Measurements from ENCODE around the gene NRG4. TPM values are rescaled to one million over a fixed set of nuclear protein-coding genes. Genes with fewer than 3 reads are reported as not detected.

NRG4 gene
- total RNA-seq, 1 experiment from 2014 or later, result not detected

DNA sequence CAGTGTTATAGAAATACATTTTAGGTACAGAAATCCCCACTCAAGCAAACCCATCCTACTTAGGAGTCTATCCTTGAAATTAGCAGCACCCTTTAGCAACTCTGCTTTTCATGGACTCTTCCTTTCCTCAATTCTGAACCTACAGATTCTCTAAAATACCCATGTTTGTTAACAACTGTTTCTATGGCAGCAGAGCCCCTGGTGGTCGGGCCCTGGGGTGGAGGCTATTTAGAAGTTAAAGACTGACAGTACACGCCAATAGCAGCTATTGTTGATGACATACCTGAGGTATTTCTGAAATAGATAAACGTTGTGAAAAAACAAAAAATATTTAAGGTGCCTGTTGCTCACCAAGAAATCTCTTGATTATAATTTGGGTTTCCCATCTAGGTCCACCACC lies 23.4 kb upstream of the NRG4 start:
- DNase-seq, result no peak
- H4K20me1 ChIP-seq (ENCODE audit: control insufficient read depth, insufficient read depth, insufficient read length), result no peaks in the 10 kb centered on the region
- H3K4ac ChIP-seq (ENCODE audit: low read depth, low read length), result no peak overlapping the region
- Mint-ChIP-seq H3K27me3 (ENCODE audit: low read depth) (0 out of 2 replicates have a peak, but pooled peaks cover 1% of the 10 kb centered on the region), H3K4me1 (peaks cover 17 to 32% of the 10 kb centered on the region in 2 experiments), H3K4me3 (no peak overlapping the region), H3K27ac (peak overlapping the region; percentile 32 to 69 (median 64); a peak in 1 of 7 replicates), H3K9me3 (no peaks in the 10 kb centered on the region), H3K36me3 (ENCODE audit: insufficient read depth in 1 of 3, low read depth in 3 of 3) (no peaks in the 10 kb centered on the region)
- H3K27ac ChIP-seq (ENCODE audit: insufficient read length, low read depth, low read length), result no peak overlapping the region
- H4K8ac ChIP-seq (replicated peaks; ENCODE audit: insufficient read length, low read depth, low read length), result no peak overlapping the region
- no peak overlapping the region for H2BK15ac ChIP-seq (ENCODE audit: low read depth, low read length)
- no peak overlapping the region for H2BK12ac ChIP-seq (ENCODE audit: insufficient read length, low read depth, low read length)
- no peak overlapping the region for H3K4me2 ChIP-seq (ENCODE audit: insufficient read depth, insufficient read length, low read length)
- H2AFZ ChIP-seq (ENCODE audit: low read length), result no peak overlapping the region
- no peak overlapping the region for H2BK120ac ChIP-seq (ENCODE audit: low read depth, low read length, poor library complexity, severe bottlenecking)
- no peak overlapping the region for H3T11ph ChIP-seq (ENCODE audit: low read length)
- no peak overlapping the region for H3K14ac ChIP-seq (ENCODE audit: insufficient read depth, low read length)
- TF ChIP-seq, protein P1, sequence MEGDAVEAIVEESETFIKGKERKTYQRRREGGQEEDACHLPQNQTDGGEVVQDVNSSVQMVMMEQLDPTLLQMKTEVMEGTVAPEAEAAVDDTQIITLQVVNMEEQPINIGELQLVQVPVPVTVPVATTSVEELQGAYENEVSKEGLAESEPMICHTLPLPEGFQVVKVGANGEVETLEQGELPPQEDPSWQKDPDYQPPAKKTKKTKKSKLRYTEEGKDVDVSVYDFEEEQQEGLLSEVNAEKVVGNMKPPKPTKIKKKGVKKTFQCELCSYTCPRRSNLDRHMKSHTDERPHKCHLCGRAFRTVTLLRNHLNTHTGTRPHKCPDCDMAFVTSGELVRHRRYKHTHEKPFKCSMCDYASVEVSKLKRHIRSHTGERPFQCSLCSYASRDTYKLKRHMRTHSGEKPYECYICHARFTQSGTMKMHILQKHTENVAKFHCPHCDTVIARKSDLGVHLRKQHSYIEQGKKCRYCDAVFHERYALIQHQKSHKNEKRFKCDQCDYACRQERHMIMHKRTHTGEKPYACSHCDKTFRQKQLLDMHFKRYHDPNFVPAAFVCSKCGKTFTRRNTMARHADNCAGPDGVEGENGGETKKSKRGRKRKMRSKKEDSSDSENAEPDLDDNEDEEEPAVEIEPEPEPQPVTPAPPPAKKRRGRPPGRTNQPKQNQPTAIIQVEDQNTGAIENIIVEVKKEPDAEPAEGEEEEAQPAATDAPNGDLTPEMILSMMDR (conservative IDR thresholded peaks at IDR 0.05), result peak; percentile 36; the same call in 1 of the 3 replicates
- H2BK20ac ChIP-seq (ENCODE audit: low read depth, low read length, poor library complexity, severe bottlenecking), result no peak overlapping the region
- H3K23me2 ChIP-seq (ENCODE audit: insufficient read length, low read depth, low read length, poor library complexity, severe bottlenecking), result no peaks in the 10 kb centered on the region
- no peak overlapping the region for H3K18ac ChIP-seq (ENCODE audit: insufficient read length, low read depth, low read length)
- no peak overlapping the region for H4K5ac ChIP-seq (ENCODE audit: insufficient read length, low read depth, low read length)
- WGBS (ENCODE audit: extremely low coverage, insufficient read length, low lambda C conversion rate), result no CpG with 5 or more reads among the region's 3 CpGs
- H2BK5ac ChIP-seq (ENCODE audit: insufficient read length, low read length), result no peak overlapping the region
- no peak overlapping the region for H3K56ac ChIP-seq (ENCODE audit: insufficient read length, low read depth, low read length)
- no peaks in the 10 kb centered on the region for H3K4me1 ChIP-seq (ENCODE audit: insufficient read depth, low read length)
- H3K79me2 ChIP-seq (ENCODE audit: insufficient read depth, low read length), result no peaks in the 10 kb centered on the region
- H3K79me1 ChIP-seq (ENCODE audit: insufficient read depth, low read depth, low read length, poor library complexity, severe bottlenecking), result no peaks in the 10 kb centered on the region
- no peak overlapping the region for H4K91ac ChIP-seq (ENCODE audit: insufficient read length, low read depth, low read length)
- H3K27me3 ChIP-seq (ENCODE audit: insufficient read depth, low read length), result no peaks in the 10 kb centered on the region
- H3K9me3 ChIP-seq (ENCODE audit: control insufficient read depth, low read depth, low read length), result no peaks in the 10 kb centered on the region
- no peak overlapping the region for H3K23ac ChIP-seq (ENCODE audit: insufficient read length, low read depth, low read length)
- no peak overlapping the region for H2AK5ac ChIP-seq (ENCODE audit: insufficient read length, low read length)
- H3K9ac ChIP-seq (ENCODE audit: extremely low read depth, insufficient read length, low read length), result no peak overlapping the region

Data from H9 (cell line).